CD4-positive, alpha-beta memory T cell (primary cell): Measurements from ENCODE around the gene HSP90AB1. TPM values are rescaled to one million over a fixed set of nuclear protein-coding genes. Genes with fewer than 3 reads are reported as not detected.

Experiments used
- CTCF ChIA-PET: fragments of 350-600 bp; sonication (Branson Sonifier 250); formaldehyde crosslinking; loops from one replicate; lab custom pipeline; 2021; ENCODE audit warnings: inconsistent platforms; ENCODE audit not compliant: partially characterized antibody; lab: Charles Lee
- POLR2A ChIA-PET: fragments of 350-600 bp; sonication (Branson Sonifier 250); formaldehyde crosslinking; loops from one replicate; lab custom pipeline; 2021; ENCODE audit not compliant: partially characterized antibody; lab: Charles Lee
- DNase-seq, 5 donors: peaks; one replicate each; pipeline versions ENCODE4 v3.0.0 to v3.0.0-alpha.2; 2020 to 2022; ENCODE audit warnings: mixed read lengths in 1 of 5
- H3K27ac ChIP-seq: one replicate; pipeline ENCODE4 v1.7.0; 2013; ENCODE audit warnings: low read depth, low read length
- H3K27me3 ChIP-seq: 2 replicates; pipeline ENCODE4 v1.7.0; 2013; ENCODE audit warnings: mild to moderate bottlenecking, low read length, moderate library complexity; ENCODE audit not compliant: insufficient read depth
- H3K36me3 ChIP-seq: 2 replicates; pipeline ENCODE4 v1.7.0; 2013; ENCODE audit warnings: mild to moderate bottlenecking, low read length, moderate library complexity; ENCODE audit not compliant: insufficient read depth
- H3K4me1 ChIP-seq: 2 replicates; pipeline ENCODE4 v1.7.0; 2013; ENCODE audit warnings: mild to moderate bottlenecking, low read length, moderate library complexity; ENCODE audit not compliant: insufficient read depth
- H3K4me3 ChIP-seq, 2 donors: one replicate each; pipeline ENCODE4 v1.7.0; 2013; ENCODE audit warnings: low read length in 2 of 2, mild to moderate bottlenecking in 1 of 2
- H3K9me3 ChIP-seq, 2 donors: one replicate each; pipeline ENCODE4 v1.7.0; 2013; ENCODE audit warnings: low read length in 2 of 2, control low read depth in 1 of 2; ENCODE audit not compliant: control insufficient read depth in 1 of 2
- H3K27ac Mint-ChIP-seq, 7 donors: one replicate each; pipeline ENCODE4 v1.8.0; 2020 to 2021; ENCODE audit warnings: mixed read lengths in 7 of 7, mild to moderate bottlenecking in 6 of 7, inconsistent platforms in 3 of 7, moderate library complexity in 3 of 7
- H3K27me3 Mint-ChIP-seq, 2 donors: one replicate each; pipeline ENCODE4 v1.8.0; 2020 to 2021; ENCODE audit warnings: mixed read lengths in 2 of 2
- H3K36me3 Mint-ChIP-seq, 2 donors: one replicate each; pipeline ENCODE4 v1.8.0; 2020 to 2021; ENCODE audit warnings: mixed read lengths in 2 of 2, inconsistent platforms in 1 of 2, mild to moderate bottlenecking in 1 of 2
- H3K4me1 Mint-ChIP-seq, 4 donors: one replicate each; pipeline ENCODE4 v1.8.0; 2020 to 2021; ENCODE audit warnings: mixed read lengths in 4 of 4, mild to moderate bottlenecking in 1 of 4
- H3K4me3 Mint-ChIP-seq, 8 donors: one replicate each; pipeline ENCODE4 v1.8.0; 2020 to 2021; ENCODE audit warnings: mixed read lengths in 8 of 8, mild to moderate bottlenecking in 7 of 8, moderate library complexity in 6 of 8, inconsistent platforms in 3 of 8
- H3K9me3 Mint-ChIP-seq, 8 donors: one replicate each; pipeline ENCODE4 v1.8.0; 2020 to 2021; ENCODE audit warnings: mixed read lengths in 8 of 8, mild to moderate bottlenecking in 5 of 8, inconsistent platforms in 3 of 8, moderate library complexity in 1 of 8
- intact Hi-C: fragments of 100-400 bp; cut with micrococcal nuclease; formaldehyde crosslinking; loops from one replicate; pipeline ENCODE4 v1.15.1; 2023
- polyA plus RNA-seq, 2 donors: library from polyadenylated mRNA; unstranded; fragments of 300-500 nt; fragmentation: Illumina TruSeq; gene quantifications; one replicate each; pipeline ENCODE4 v1.2.3, GENCODE V29; 2021
- total RNA-seq, 2 experiments: library from RNA; stranded (reverse); gene quantifications; one replicate each; pipeline ENCODE4 v1.2.3, GENCODE V29; 2021

HSP90AB1 gene
- total and polyA plus RNA-seq, 4 experiments from 2014 or later: 303 to 432 (median 354) TPM

DNA sequence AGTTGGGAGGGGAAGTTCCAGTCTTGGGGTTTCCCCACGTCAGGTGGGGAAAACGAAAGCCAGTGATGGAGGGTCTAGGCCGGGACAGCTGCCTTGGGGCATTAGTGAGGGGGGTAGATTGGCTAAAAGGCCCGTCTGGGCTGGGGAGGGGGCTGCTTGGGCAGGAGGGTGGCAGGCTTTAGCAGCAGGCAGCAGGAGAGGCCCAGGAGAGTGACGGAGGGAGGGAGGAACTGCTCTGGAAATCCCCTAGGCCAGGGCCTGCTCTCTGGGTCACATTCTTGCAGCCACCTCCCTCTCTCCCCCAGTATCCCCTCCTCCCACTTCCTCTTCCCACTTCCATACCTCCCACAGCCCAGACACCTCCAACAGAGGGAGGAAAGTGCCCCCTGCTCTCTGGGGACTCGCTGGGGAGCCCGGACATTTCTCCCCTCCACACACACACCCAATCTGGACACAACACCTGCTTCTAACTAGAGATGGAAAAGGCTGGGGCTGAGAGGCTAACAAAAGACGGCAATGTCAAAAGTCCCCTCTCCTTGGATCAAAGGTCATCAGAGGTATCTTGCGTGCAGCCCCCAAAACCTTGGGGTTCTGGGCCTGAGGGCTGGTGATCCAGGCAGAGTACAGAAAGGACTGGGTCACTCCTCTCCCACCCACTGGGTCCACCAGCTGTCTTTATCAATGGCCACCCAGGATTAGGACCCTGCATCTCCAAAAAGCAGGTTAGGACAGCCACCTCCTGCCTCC is 16.6 kb downstream of the HSP90AB1 start:
- Mint-ChIP-seq H3K9me3 (no peaks in the 10 kb centered on the region), H3K27me3 (peaks cover 2% of the 10 kb centered on the region in 2 donors), H3K27ac (peak overlapping the region; percentile 95 to 98 (median 97)), H3K36me3 (peaks cover 8 to 35% of the 10 kb centered on the region in 2 donors), H3K4me3 (peak overlapping the region; percentile 73 to 95 (median 93)), H3K4me1 (peaks cover 18 to 43% (median 38%) of the 10 kb centered on the region in 4 donors)
- Histone ChIP-seq H3K36me3 (peaks cover 23% of the 10 kb centered on the region), H3K27me3 (no peaks in the 10 kb centered on the region), H3K4me1 (peaks cover 38% of the 10 kb centered on the region), H3K9me3 (no peaks in the 10 kb centered on the region), H3K4me3 (peak overlapping the region; percentile 83 to 89), H3K27ac (peak overlapping the region; percentile 96)
- intact Hi-C loops: loop anchor here (2.0 kb wide), 1 partner anchor 167 kb away; no protein-coding TSS in a partner anchor
- CTCF ChIA-PET: interaction anchor here (1.0 to 8.3 kb wide), 4 partner anchors 9 to 91 kb away, joined by 3 to 82 read pairs (median 4); partner anchors contain the start of gene SLC35B2
- peak in 3 of 5 donors; percentile 31 to 79 (median 51) for DNase-seq
- POLR2A ChIA-PET: interaction anchor here (1.2 to 6.2 kb wide), 7 partner anchors 8 to 49 kb away, joined by 3 to 97 read pairs (median 11); partner anchors contain the start of genes AARS2, HSP90AB1 and SLC35B2

GRCh38 chr6:44264154-44265006 is 17.5 kb downstream of the HSP90AB1 start:
- peaks cover 17 to 43% (median 38%) of the 10 kb centered on the region in 4 donors for H3K4me1 Mint-ChIP-seq
- peaks cover 5 to 10% of the 10 kb centered on the region in 2 donors for H3K27me3 Mint-ChIP-seq
- H3K36me3 Mint-ChIP-seq: peaks cover 8 to 33% of the 10 kb centered on the region in 2 donors
- ChIA-PET POLR2A (interaction anchor here (1.2 to 6.2 kb wide), 5 partner anchors 9 to 49 kb away, joined by 3 to 97 read pairs (median 11); partner anchors contain the start of genes AARS2, HSP90AB1 and SLC35B2), CTCF (interaction anchor here (1.0 to 8.3 kb wide), 6 partner anchors 10 to 123 kb away, joined by 3 to 82 read pairs (median 4); partner anchors contain the start of genes CDC5L and SLC35B2)
- Histone ChIP-seq H3K9me3 (no peaks in the 10 kb centered on the region), H3K36me3 (peaks cover 16% of the 10 kb centered on the region), H3K4me3 (peak overlapping the region; percentile 83 to 89), H3K27ac (peak overlapping the region; percentile 96), H3K4me1 (peaks cover 38% of the 10 kb centered on the region), H3K27me3 (peaks cover 6% of the 10 kb centered on the region)
- DNase-seq: peak in 1 of 5 donors; percentile 68
- intact Hi-C loops: loop anchor here (1.0 to 2.0 kb wide), 5 partner anchors 7 to 168 kb away; partner anchors contain the start of genes HSP90AB1 and SLC35B2
- peak overlapping the region; percentile 73 to 95 (median 93) for H3K4me3 Mint-ChIP-seq
- no peaks in the 10 kb centered on the region for H3K9me3 Mint-ChIP-seq
- H3K27ac Mint-ChIP-seq: peak overlapping the region; percentile 95 to 98 (median 97)

DNA sequence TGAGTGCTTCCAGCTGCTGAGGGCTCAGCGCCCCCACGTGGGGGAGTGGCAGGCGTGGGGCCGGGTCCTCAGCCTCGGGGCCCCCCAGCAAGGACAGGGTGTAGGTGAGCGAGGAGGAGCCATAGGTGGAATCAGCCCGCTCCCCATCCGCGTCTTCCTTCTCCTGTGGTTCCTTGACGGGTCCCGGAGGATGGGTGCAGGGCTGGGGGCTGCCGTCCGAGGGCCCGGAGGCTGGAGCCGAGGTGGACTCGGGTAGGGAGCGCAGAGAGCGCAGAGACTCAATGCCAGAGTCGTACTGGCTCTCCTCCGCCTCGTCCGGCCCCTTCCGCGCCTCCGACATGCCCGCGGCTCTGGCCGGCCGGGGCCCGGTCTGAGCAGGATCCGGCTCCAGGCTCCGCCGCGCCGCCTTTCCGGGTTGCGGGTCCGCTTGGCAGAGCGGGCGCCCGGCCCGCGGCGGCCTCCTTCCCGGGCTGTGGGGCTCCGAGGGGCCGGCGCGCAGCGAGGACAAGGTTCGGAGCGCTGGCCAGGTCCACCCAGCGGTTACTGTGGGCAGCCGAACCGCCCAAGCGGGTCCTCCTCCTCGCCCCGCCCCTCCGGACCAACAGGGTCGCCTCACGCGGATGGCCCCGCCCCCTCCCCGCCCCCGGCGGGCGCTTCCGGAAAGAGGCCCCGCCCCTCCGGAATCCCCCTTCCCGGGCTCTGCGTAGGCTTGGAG is 18.3 kb downstream of the HSP90AB1 start, which contains the start of gene NFKBIE:
TSS of gene NFKBIE (minus strand) at position 545 of the 715 bp plus-strand sequence. CDS start at position 340, 205 bp downstream.
- Mint-ChIP-seq H3K27ac (peak within 1 kb of the TSS; percentile 95 to 98 (median 97)), H3K4me3 (peak within 1 kb of the TSS; percentile 73 to 96 (median 93)), H3K4me1 (peaks cover 17 to 48% (median 40%) of the 10 kb centered on the region in 4 donors), H3K36me3 (peaks cover 8 to 32% of the 10 kb centered on the region in 2 donors), H3K27me3 (peaks cover 8 to 18% of the 10 kb centered on the region in 2 donors), H3K9me3 (no peaks in the 10 kb centered on the region)
- Histone ChIP-seq H3K4me3 (peak within 1 kb of the TSS; percentile 83 to 89), H3K9me3 (no peaks in the 10 kb centered on the region), H3K27ac (peak within 1 kb of the TSS; percentile 96), H3K4me1 (peaks cover 38% of the 10 kb centered on the region), H3K27me3 (peaks cover 12% of the 10 kb centered on the region), H3K36me3 (peaks cover 8% of the 10 kb centered on the region)
- intact Hi-C loops: loop anchor here (1.0 to 2.0 kb wide), 5 partner anchors 8 to 168 kb away; partner anchors contain the start of genes HSP90AB1 and SLC35B2
- CTCF ChIA-PET: interaction anchor here (1.0 to 8.3 kb wide), 7 partner anchors 11 to 122 kb away, joined by 3 to 82 read pairs (median 4); partner anchors contain the start of genes CDC5L and SLC35B2
- POLR2A ChIA-PET: interaction anchor here (1.2 to 6.2 kb wide), 5 partner anchors 9 to 48 kb away, joined by 3 to 97 read pairs (median 11); partner anchors contain the start of genes AARS2, HSP90AB1 and SLC35B2
- peak; percentile 93 to 96 (median 94) for DNase-seq

- H3K9me3 ChIP-seq: no peaks in the 10 kb centered on the region
- H3K27me3 Mint-ChIP-seq: peaks cover 8 to 18% of the 10 kb centered on the region in 2 donors
- intact Hi-C loops: loop anchor here (1.0 to 2.0 kb wide), 5 partner anchors 8 to 169 kb away; partner anchors contain the start of genes HSP90AB1 and SLC35B2
- POLR2A ChIA-PET: interaction anchor here (5.4 to 6.2 kb wide), 2 partner anchors 10 to 19 kb away, joined by 37 to 97 read pairs; partner anchors contain the start of genes HSP90AB1 and SLC35B2
- peaks cover 17 to 48% (median 38%) of the 10 kb centered on the region in 4 donors for H3K4me1 Mint-ChIP-seq
- H3K4me1 ChIP-seq: peaks cover 37% of the 10 kb centered on the region
- peak overlapping the region; percentile 73 to 96 (median 93) for H3K4me3 Mint-ChIP-seq
- peaks cover 6% of the 10 kb centered on the region for H3K36me3 ChIP-seq
- peaks cover 12% of the 10 kb centered on the region for H3K27me3 ChIP-seq
- H3K36me3 Mint-ChIP-seq: peaks cover 5 to 28% of the 10 kb centered on the region in 2 donors
- DNase-seq: no peak
- CTCF ChIA-PET: interaction anchor here (4.6 to 8.3 kb wide), 3 partner anchors 11 to 72 kb away, joined by 54 to 82 read pairs (median 63); partner anchors contain the start of gene SLC35B2
- peak overlapping the region; percentile 94 to 98 (median 95) for H3K27ac Mint-ChIP-seq
- H3K4me3 ChIP-seq: peak overlapping the region in 1 of 2 donors; percentile 89
- no peaks in the 10 kb centered on the region for H3K9me3 Mint-ChIP-seq
- H3K27ac ChIP-seq: peak overlapping the region; percentile 96
Measured at GRCh38 chr6:44265722-44266233, 18.9 kb downstream of the HSP90AB1 start.

DNA sequence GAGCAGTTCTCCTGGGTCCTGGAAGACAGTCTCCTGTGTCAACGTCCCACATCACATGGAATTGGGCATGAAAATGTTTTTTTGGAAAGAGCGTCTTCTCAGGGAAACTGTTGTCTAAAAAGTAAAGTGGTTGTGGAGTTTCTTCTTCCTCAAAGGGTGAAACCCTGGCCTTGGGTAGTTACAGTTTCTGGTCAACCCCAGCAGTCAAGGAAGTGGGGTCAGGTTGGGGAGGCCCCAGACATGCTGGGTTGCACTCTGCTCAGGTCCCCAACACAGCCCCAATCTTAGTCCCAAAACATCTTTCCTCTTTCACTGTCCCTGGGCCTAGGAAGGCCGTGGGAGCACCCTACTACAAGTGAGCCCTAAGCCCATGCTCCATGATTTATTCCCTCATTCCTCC is 19.4 kb downstream of the HSP90AB1 start:
- Histone ChIP-seq H3K4me3 (no peak overlapping the region), H3K9me3 (no peaks in the 10 kb centered on the region), H3K27ac (peak overlapping the region; percentile 96), H3K27me3 (peaks cover 17% of the 10 kb centered on the region), H3K36me3 (peaks cover 3% of the 10 kb centered on the region), H3K4me1 (peaks cover 35% of the 10 kb centered on the region)
- intact Hi-C loops: no loop called here
- H3K9me3 Mint-ChIP-seq: no peaks in the 10 kb centered on the region
- peaks cover 10 to 22% of the 10 kb centered on the region in 2 donors for H3K27me3 Mint-ChIP-seq
- POLR2A ChIA-PET: interaction anchor here (5.4 to 6.2 kb wide), 2 partner anchors 11 to 20 kb away, joined by 37 to 97 read pairs; partner anchors contain the start of genes HSP90AB1 and SLC35B2
- CTCF ChIA-PET: interaction anchor here (0.9 to 8.3 kb wide), 9 partner anchors 12 to 190 kb away, joined by 4 to 82 read pairs (median 16); partner anchors contain the start of genes AARS2 and SLC35B2
- DNase-seq: no peak
- H3K27ac Mint-ChIP-seq: peak overlapping the region; percentile 94 to 98 (median 95)
- H3K4me3 Mint-ChIP-seq: peak overlapping the region in 7 of 8 donors; percentile 26 to 96 (median 93)
- peaks cover 14 to 43% (median 34%) of the 10 kb centered on the region in 4 donors for H3K4me1 Mint-ChIP-seq
- H3K36me3 Mint-ChIP-seq: peaks cover 0 to 23% of the 10 kb centered on the region in 2 donors
